ENCODE results near the gene AMH. TPM values are rescaled to one million over a fixed set of nuclear protein-coding genes. Genes with fewer than 3 reads are reported as not detected.

The AMH gene
- total RNA-seq, 6 donors from 2014 or later = 1.1 to 6.3 (median 3.2) TPM

DNA sequence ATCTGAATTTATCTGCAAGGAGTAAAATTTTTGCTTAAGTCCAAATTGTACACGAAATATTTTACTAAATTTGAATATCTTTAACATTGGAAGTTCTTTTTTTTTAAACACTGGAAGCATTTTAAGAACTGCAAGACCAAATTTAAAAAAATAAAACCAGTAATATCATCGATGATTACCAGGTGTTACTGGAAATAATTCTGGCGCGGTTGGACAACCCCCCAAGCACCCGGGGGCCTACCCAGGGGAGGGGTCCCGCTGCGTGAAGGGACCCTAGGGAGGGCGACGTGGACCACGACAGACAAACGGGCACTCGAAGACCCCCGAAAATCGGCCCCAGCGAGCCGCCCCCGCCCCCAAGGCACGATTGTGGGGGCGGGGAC is 19.7 kb downstream of the AMH start:
- Histone ChIP-seq H3K4me1 (peaks cover 46 to 65% (median 56%) of the 10 kb centered on the region in 4 donors), H3K4me3 (peak overlapping the region; percentile 55 to 99 (median 98)), H3K27me3 (no peaks in the 10 kb centered on the region), H3K27ac (peak overlapping the region; percentile 99), H3K36me3 (peaks cover 9 to 24% (median 17%) of the 10 kb centered on the region in 4 donors), H3K9me3 (no peaks in the 10 kb centered on the region)
- WGBS, 2 donors = 3 to 6% methylated on average over 5 to 13 of the region's 19 CpGs
- TF ChIP-seq, protein P1, sequence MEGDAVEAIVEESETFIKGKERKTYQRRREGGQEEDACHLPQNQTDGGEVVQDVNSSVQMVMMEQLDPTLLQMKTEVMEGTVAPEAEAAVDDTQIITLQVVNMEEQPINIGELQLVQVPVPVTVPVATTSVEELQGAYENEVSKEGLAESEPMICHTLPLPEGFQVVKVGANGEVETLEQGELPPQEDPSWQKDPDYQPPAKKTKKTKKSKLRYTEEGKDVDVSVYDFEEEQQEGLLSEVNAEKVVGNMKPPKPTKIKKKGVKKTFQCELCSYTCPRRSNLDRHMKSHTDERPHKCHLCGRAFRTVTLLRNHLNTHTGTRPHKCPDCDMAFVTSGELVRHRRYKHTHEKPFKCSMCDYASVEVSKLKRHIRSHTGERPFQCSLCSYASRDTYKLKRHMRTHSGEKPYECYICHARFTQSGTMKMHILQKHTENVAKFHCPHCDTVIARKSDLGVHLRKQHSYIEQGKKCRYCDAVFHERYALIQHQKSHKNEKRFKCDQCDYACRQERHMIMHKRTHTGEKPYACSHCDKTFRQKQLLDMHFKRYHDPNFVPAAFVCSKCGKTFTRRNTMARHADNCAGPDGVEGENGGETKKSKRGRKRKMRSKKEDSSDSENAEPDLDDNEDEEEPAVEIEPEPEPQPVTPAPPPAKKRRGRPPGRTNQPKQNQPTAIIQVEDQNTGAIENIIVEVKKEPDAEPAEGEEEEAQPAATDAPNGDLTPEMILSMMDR (IDR thresholded peaks at IDR 0.05) = no peak
- TF ChIP-seq EP300 (IDR thresholded peaks at IDR 0.05) = no peak
- no peak for TF ChIP-seq POLR2A (IDR thresholded peaks at IDR 0.05)
- TF ChIP-seq POLR2AphosphoS5 (IDR thresholded peaks at IDR 0.05) = no peak
- ATAC-seq (ENCODE audit: low FRiP score in 2 of 2) (no peak), DNase-seq (no peak)

DNA sequence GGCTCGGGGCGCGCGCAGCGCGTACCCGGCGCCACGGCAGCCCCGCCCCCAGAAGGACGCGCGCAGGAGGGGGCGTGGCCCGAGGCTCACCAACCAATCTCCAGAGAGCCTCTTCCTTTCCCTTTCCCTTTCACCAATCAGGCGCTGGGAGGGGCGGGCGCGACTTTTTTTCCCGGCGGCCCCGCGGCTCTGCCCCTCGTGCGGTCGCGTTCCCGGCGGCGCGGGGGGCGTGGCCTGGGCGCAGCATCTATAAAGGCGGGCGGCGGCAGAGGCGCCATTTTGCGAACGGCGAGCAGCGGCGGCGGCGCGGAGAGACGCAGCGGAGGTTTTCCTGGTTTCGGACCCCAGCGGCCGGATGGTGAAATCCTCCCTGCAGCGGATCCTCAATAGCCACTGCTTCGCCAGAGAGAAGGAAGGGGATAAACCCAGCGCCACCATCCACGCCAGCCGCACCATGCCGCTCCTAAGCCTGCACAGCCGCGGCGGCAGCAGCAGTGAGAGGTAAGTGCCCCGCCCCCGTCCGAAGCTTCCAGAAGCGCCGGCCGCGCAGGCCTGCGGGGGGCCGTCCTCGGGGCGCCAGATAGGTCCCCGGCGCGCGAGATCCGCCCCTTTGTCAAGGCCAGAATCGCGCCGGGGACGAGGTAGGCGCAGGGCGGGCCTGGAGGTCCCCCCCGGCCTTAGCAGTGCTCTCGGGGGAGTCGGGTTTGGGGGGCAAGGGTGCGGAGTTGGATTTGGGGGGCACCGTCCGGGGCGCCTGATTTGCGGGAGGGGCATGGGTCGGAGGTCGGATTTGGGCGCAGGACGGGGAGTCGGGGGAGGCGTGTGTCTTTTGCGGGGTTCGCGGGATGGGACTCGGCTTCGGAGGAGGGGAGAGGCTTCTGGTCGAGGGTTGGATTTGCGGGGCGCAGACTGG is 20.4 kb downstream of the AMH start:
- peak overlapping the region; percentile 99 for H3K27ac ChIP-seq
- 0 to 1% methylated on average over 32 to 76 of the region's 103 CpGs for WGBS, 2 donors
- DNase-seq (peak; percentile 96 to 100), ATAC-seq (ENCODE audit: low FRiP score in 2 of 2) (peak; percentile 91 to 94)
- TF ChIP-seq, protein P1 (IDR thresholded peaks at IDR 0.05) = peak in 5 of 6 experiments; percentile 9 to 75 (median 65)
- peak in 1 of 4 donors; percentile 84 for TF ChIP-seq EP300 (IDR thresholded peaks at IDR 0.05)
- peak; percentile 98 to 100 (median 99) for TF ChIP-seq POLR2A (IDR thresholded peaks at IDR 0.05)
- peak; percentile 99 to 100 for TF ChIP-seq POLR2AphosphoS5 (IDR thresholded peaks at IDR 0.05)
- H3K9me3 ChIP-seq = no peaks in the 10 kb centered on the region
- H3K27me3 ChIP-seq = no peaks in the 10 kb centered on the region
- peak overlapping the region; percentile 87 to 99 (median 98) for H3K4me3 ChIP-seq
- peaks cover 9 to 24% (median 17%) of the 10 kb centered on the region in 4 donors for H3K36me3 ChIP-seq
- H3K4me1 ChIP-seq = peaks cover 52 to 71% (median 61%) of the 10 kb centered on the region in 4 donors

DNA sequence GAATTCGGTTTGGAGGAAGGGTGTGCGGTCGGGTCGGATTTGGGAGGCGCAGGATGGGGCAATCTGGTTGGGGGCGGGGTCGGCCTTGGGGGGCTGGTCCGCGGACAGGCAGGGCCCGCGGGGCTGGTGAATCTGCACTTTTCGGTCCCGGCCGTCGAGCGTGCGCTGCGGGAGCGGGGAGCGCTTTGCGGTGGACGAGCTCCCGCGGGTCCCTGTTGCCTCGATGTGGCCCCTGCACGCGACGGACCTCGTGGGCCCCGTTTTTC is 21.0 kb downstream of the AMH start:
- DNase-seq = no peak
- 0% methylated on average over 7 of the region's 30 CpGs; no CpG with 5 or more reads in 1 of the 2 donors for WGBS, 2 donors
- peak overlapping the region; percentile 99 for H3K27ac ChIP-seq
- H3K9me3 ChIP-seq = no peaks in the 10 kb centered on the region
- peak in 1 of 2 donors; percentile 50 for ATAC-seq (ENCODE audit: low FRiP score in 2 of 2)
- TF ChIP-seq, protein P1 (IDR thresholded peaks at IDR 0.05) = peak in 1 of 6 experiments; percentile 3
- no peak for TF ChIP-seq EP300 (IDR thresholded peaks at IDR 0.05)
- peaks cover 53 to 70% (median 62%) of the 10 kb centered on the region in 4 donors for H3K4me1 ChIP-seq
- peaks cover 9 to 24% (median 17%) of the 10 kb centered on the region in 4 donors for H3K36me3 ChIP-seq
- peak overlapping the region; percentile 87 to 99 (median 98) for H3K4me3 ChIP-seq
- H3K27me3 ChIP-seq = no peaks in the 10 kb centered on the region

DNA sequence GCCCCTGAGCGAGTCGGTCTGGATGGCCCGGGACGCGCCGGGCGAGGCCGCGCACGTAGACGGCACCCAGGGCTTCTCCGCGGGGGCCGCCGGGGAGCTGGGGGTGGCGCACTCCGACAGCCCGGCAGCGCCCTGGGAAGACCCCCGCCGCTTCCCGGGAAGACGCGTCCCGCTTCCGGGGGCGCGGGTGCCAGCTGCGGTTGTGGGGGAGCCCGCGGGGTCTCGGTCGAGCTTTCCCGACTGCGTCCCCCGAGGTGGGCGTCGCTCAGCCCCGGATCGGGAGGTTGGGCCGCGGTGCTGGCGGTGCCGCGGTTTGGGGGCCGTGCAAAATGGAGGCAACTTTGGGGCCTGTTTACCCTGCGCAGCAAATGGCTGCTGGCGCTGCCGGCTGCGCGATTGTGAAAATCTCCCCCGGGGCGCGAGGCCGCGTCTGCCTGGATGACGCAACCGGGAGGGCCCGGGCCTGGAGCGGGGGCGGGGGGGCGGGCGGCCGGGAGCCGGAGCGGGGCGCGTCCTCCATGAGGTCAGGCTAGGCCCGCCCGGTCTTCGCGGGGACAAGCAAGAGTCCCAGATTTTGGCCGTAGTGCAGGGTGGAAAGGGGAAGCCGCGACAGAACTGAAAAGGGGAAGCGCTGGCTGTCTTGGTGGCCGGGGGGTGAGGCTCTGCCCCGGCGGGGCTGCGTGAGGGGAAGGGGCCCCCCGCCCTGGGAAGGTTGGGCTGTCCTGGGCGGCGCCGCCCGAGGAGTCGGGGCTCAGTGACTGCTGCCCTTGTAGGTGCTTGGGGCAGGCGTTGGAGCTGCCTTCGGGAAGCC is 21.5 kb downstream of the AMH start:
- H3K4me3 ChIP-seq = peak overlapping the region; percentile 87 to 99 (median 98)
- WGBS, 2 donors = 0% methylated on average over 16 to 40 of the region's 88 CpGs
- H3K4me1 ChIP-seq = peaks cover 59 to 76% (median 67%) of the 10 kb centered on the region in 4 donors

More for the DNA sequence above, 21.5 kb downstream of the AMH start:
- H3K9me3 ChIP-seq = no peaks in the 10 kb centered on the region
- peak overlapping the region; percentile 99 for H3K27ac ChIP-seq
- TF ChIP-seq EP300 (IDR thresholded peaks at IDR 0.05) = peak in 1 of 4 donors; percentile 36
- TF ChIP-seq POLR2A (IDR thresholded peaks at IDR 0.05) = peak; percentile 23 to 84 (median 51)
- peak; percentile 73 to 93 for TF ChIP-seq POLR2AphosphoS5 (IDR thresholded peaks at IDR 0.05)
- TF ChIP-seq, protein P1 (IDR thresholded peaks at IDR 0.05) = no peak
- H3K36me3 ChIP-seq = peaks cover 9 to 24% (median 18%) of the 10 kb centered on the region in 4 donors
- no peaks in the 10 kb centered on the region for H3K27me3 ChIP-seq
- ATAC-seq (ENCODE audit: low FRiP score in 2 of 2) (peak; percentile 30 to 69), DNase-seq (peak; percentile 87 to 96)

Measured in upper lobe of left lung (tissue), 6 donors.